HG03521 (cell line): ENCODE results near the gene KRTAP4-6.
"Not testable (repeated sequence)": the region's sequence is repeated elsewhere in the genome, so short reads cannot be mapped to it uniquely, and the experiment has no call there.

ENCODE experiments used
- ATAC-seq: cut with Tn5 transposase; IDR thresholded peaks from one replicate; pipeline ENCODE4 v1.9.1; 2021; ENCODE audit warnings: mild to moderate bottlenecking, moderate library complexity; ENCODE audit not compliant: unreplicated experiment

KRTAP4-6 gene

GRCh38 chr17:41148971-41149651 is 8.8 kb upstream of the KRTAP4-6 start:
- ATAC-seq: not testable (repeated sequence)

- ATAC-seq: no peak
Measured at GRCh38 chr17:41147531-41148204, 7.3 kb upstream of the KRTAP4-6 start.

GRCh38 chr17:41145261-41145660 is 4.9 kb upstream of the KRTAP4-6 start:
- ATAC-seq: no peak

- no peak for ATAC-seq
Measured at GRCh38 chr17:41144846-41145245, 4.5 kb upstream of the KRTAP4-6 start.

- ATAC-seq: no peak
Measured at GRCh38 chr17:41141361-41141760, 1.0 kb upstream of the KRTAP4-6 start.

- ATAC-seq: not testable (repeated sequence)
Measured at GRCh38 chr17:41139865-41140264, 479 bp downstream of the KRTAP4-6 start.

- ATAC-seq: no peak
Measured at GRCh38 chr17:41133880-41134735, 6.2 kb downstream of the KRTAP4-6 start.

- no peak for ATAC-seq
Measured at GRCh38 chr17:41131979-41132378, 8.4 kb downstream of the KRTAP4-6 start.

- no peak for ATAC-seq
Measured at GRCh38 chr17:41127371-41127770, 13.0 kb downstream of the KRTAP4-6 start.

- ATAC-seq: no peak
Measured at GRCh38 chr17:41126412-41126811, 13.9 kb downstream of the KRTAP4-6 start.

- ATAC-seq: no peak
Measured at GRCh38 chr17:41125064-41125463, 15.3 kb downstream of the KRTAP4-6 start.

GRCh38 chr17:41123991-41124371 is 16.4 kb downstream of the KRTAP4-6 start, which contains the start of gene KRTAP4-12:
TSS of gene KRTAP4-12 (minus strand) at chr17:41124182. CDS start at chr17:41124122, 60 bp downstream.
- ATAC-seq: not testable (repeated sequence)

GRCh38 chr17:41123292-41123990 is 16.9 kb downstream of the KRTAP4-6 start:
- ATAC-seq: not testable (repeated sequence)

GRCh38 chr17:41121742-41122141 is 18.6 kb downstream of the KRTAP4-6 start:
- no peak for ATAC-seq

- ATAC-seq: not testable (repeated sequence)
Measured at GRCh38 chr17:41119696-41120690, 20.4 kb downstream of the KRTAP4-6 start.

- ATAC-seq: no peak
Measured at GRCh38 chr17:41118721-41119120, 21.6 kb downstream of the KRTAP4-6 start.

GRCh38 chr17:41117846-41118386 is 22.4 kb downstream of the KRTAP4-6 start, which contains the start of gene KRTAP4-11:
TSS of gene KRTAP4-11 (minus strand) at chr17:41118373. CDS start at chr17:41118315, 58 bp downstream.
- ATAC-seq: not testable (repeated sequence)

- ATAC-seq: no peak
Measured at GRCh38 chr17:41116297-41116696, 24.0 kb downstream of the KRTAP4-6 start.
